MM.1S (cell line): Measurements from ENCODE around the gene BTBD1.
"Not testable (repeated sequence)": the region's sequence is repeated elsewhere in the genome, so short reads cannot be mapped to it uniquely, and the experiment has no call there.

Experiments
- DNase-seq: peaks from one replicate; pipeline ENCODE4 v3.0.0-alpha.2; 2015
- H2AFZ ChIP-seq: fragments of 300-600 bp; sonication (generic); 2 replicates; pipeline ENCODE4 v1.6.0; 2016; ENCODE audit warnings: antibody characterized with exemption, low read length
- H3F3A ChIP-seq: fragments of 300-600 bp; sonication (generic); 2 replicates; pipeline ENCODE4 v1.6.1; 2016; ENCODE audit warnings: mild to moderate bottlenecking, antibody characterized with exemption, low read length, moderate library complexity, mixed read lengths; ENCODE audit not compliant: insufficient read depth
- H3K27ac ChIP-seq: fragments of 300-600 bp; sonication (generic); 2 replicates; pipeline ENCODE4 v1.5.1; 2016; ENCODE audit warnings: mild to moderate bottlenecking, low read length
- H3K27me3 ChIP-seq: fragments of 300-600 bp; sonication (generic); replicated peaks from 2 replicates; pipeline ENCODE4 v1.6.0; 2016; ENCODE audit warnings: low read length; ENCODE audit not compliant: insufficient read depth
- H3K36me3 ChIP-seq: fragments of 300-600 bp; sonication (generic); replicated peaks from 2 replicates; pipeline ENCODE4 v1.6.1; 2016; ENCODE audit warnings: mild to moderate bottlenecking, low read length, mixed read lengths; ENCODE audit not compliant: insufficient read depth
- H3K4me1 ChIP-seq: fragments of 300-600 bp; sonication (generic); 2 replicates; pipeline ENCODE4 v1.6.1; 2016; ENCODE audit warnings: low read length, mixed read lengths
- H3K4me2 ChIP-seq: fragments of 300-600 bp; sonication (generic); 2 replicates; pipeline ENCODE4 v1.6.0; 2016; ENCODE audit warnings: low read depth, low read length
- H3K4me3 ChIP-seq: fragments of 300-600 bp; sonication (generic); 2 replicates; pipeline ENCODE4 v1.5.1; 2016; ENCODE audit warnings: low read length, mixed read lengths
- H3K79me2 ChIP-seq: fragments of 300-600 bp; sonication (generic); 2 replicates; pipeline ENCODE4 v1.6.1; 2016; ENCODE audit warnings: mixed run types, low read length, mixed read lengths
- H3K9ac ChIP-seq: fragments of 300-600 bp; sonication (generic); 2 replicates; pipeline ENCODE4 v1.6.1; 2016; ENCODE audit warnings: low read length, mixed read lengths
- H3K9me2 ChIP-seq: fragments of 300-600 bp; sonication (generic); replicated peaks from 2 replicates; pipeline ENCODE4 v1.6.1; 2016; ENCODE audit warnings: mild to moderate bottlenecking, low read length, mixed read lengths; ENCODE audit not compliant: insufficient read depth
- H3K9me3 ChIP-seq: fragments of 300-600 bp; sonication (generic); replicated peaks from 2 replicates; pipeline ENCODE4 v1.6.1; 2016; ENCODE audit warnings: mild to moderate bottlenecking, low read length, mixed read lengths; ENCODE audit not compliant: insufficient read depth
- H4K20me1 ChIP-seq: fragments of 300-600 bp; sonication (generic); 2 replicates; pipeline ENCODE4 v1.6.1; 2016; ENCODE audit warnings: mild to moderate bottlenecking, low read length, moderate library complexity, mixed read lengths; ENCODE audit not compliant: insufficient read depth
- EZH2 ChIP-seq: fragments of 300-600 bp; sonication (generic); optimal IDR thresholded peaks from 2 replicates; pipeline ENCODE3; 2017; ENCODE audit warnings: low read depth, mild to moderate bottlenecking, antibody characterized with exemption, low read length, mixed read lengths
- EZH2phosphoT487 ChIP-seq: fragments of 300-600 bp; sonication (generic); IDR thresholded peaks from 2 replicates; pipeline ENCODE4 v1.6.1; 2018; ENCODE audit warnings: antibody characterized with exemption, low read length
- TF ChIP-seq, protein P1 (sequence below): fragments of 300-600 bp; sonication (generic); IDR thresholded peaks from 2 replicates; pipeline ENCODE4 v1.5.1; 2016; ENCODE audit warnings: antibody characterized with exemption, low read length, mixed read lengths

The BTBD1 gene

DNA sequence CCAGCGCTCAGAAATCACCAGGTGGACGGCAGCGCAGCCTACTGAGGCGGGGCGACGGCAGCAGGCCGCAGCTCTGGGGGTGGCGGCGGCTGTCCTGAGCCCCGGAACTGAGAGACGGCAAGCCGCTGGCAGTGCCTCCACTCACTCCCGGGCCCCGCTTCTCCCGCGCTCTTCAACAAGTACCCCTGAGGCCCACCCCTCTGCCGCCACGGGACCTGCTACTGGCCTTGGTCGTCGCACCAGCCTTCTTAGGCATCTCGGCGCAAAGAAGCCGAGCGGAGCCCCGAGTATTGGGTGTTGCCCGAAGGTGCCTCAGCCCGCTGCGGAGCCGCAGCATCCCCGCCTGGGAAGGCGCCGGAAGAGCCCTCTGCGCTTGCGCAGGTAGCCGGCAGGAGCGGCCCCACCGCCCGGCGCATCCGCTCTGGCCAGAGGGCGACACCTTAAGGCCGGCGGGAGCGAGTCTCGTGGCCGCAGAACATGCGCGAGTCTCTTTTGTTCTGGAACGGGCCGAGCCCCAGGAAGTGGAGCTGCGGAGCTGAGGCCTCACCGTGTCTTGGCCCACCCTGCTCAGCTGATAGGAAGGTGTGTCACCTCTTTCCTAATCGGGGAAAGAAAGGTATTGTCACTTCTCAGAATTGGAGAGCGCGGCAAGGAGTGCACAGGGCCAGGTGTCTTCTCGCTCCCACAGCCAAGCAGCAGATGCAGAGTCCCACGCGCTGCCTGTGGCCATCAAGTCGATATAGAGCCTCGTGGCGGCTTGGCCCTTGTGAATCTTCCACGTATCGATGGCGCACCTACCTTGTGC is 55.6 kb downstream of the BTBD1 start, which contains the start of gene C15orf40:
Gene C15orf40, minus strand, starts transcription at position 369 of the 805 bp plus-strand sequence. Its CDS starts 32 bp downstream, at position 337.
- Histone ChIP-seq H3K4me2 (peak within 1 kb of the TSS; percentile 95), H4K20me1 (no peaks in the 10 kb centered on the region), H3K36me3 (0 out of 2 replicates have a peak, but pooled peaks cover 4% of the 10 kb centered on the region), H3K27ac (peak within 1 kb of the TSS; percentile 73), H3F3A (peaks cover 11% of the 10 kb centered on the region; the same call in 1 of the 2 replicates), H3K4me3 (peak within 1 kb of the TSS; percentile 93), H3K4me1 (peaks cover 14% of the 10 kb centered on the region; the same call in 1 of the 2 replicates), H3K27me3 (no peaks in the 10 kb centered on the region), H3K9me2 (no peaks in the 10 kb centered on the region), H3K79me2 (peaks cover 23% of the 10 kb centered on the region), H3K9ac (peak within 1 kb of the TSS; percentile 81), H3K9me3 (no peaks in the 10 kb centered on the region), H2AFZ (peak within 1 kb of the TSS; percentile 96)
- peak; percentile 96 for DNase-seq
- TF ChIP-seq, protein P1, sequence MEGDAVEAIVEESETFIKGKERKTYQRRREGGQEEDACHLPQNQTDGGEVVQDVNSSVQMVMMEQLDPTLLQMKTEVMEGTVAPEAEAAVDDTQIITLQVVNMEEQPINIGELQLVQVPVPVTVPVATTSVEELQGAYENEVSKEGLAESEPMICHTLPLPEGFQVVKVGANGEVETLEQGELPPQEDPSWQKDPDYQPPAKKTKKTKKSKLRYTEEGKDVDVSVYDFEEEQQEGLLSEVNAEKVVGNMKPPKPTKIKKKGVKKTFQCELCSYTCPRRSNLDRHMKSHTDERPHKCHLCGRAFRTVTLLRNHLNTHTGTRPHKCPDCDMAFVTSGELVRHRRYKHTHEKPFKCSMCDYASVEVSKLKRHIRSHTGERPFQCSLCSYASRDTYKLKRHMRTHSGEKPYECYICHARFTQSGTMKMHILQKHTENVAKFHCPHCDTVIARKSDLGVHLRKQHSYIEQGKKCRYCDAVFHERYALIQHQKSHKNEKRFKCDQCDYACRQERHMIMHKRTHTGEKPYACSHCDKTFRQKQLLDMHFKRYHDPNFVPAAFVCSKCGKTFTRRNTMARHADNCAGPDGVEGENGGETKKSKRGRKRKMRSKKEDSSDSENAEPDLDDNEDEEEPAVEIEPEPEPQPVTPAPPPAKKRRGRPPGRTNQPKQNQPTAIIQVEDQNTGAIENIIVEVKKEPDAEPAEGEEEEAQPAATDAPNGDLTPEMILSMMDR: peak; percentile 80
- no peak for TF ChIP-seq EZH2phosphoT487

DNA sequence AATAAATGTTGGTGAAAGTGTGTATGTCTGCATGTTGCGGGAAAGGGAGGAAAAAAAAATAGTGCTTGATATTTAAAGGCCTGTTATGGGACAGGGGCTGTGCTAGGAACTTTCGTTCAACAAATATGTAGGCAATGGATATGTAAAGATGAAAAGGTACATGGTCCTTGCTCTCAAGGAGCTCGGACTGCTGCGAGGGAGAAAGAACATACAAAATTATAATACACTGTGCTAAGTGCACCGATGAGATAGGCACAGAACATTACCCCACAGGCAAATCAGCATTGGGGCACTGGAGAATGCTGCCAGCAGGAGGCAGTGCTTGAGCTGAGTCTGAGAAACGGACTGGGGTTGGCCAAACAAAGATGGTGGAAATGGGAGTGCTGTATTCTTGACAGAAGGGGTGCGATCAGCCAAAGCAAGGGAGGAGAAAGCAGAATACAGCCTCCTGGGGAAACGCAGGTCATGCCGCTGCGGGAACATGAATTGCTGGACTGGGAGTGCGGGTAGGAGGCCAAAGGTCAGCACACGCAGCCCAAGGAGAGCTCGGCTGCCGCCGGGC is 56.3 kb downstream of the BTBD1 start:
- H3K9me3 ChIP-seq: no peaks in the 10 kb centered on the region
- peak; percentile 80 for DNase-seq
- TF ChIP-seq EZH2phosphoT487 (no peak), EZH2 (no peak)
- TF ChIP-seq, protein P1: peak; percentile 94

DNA sequence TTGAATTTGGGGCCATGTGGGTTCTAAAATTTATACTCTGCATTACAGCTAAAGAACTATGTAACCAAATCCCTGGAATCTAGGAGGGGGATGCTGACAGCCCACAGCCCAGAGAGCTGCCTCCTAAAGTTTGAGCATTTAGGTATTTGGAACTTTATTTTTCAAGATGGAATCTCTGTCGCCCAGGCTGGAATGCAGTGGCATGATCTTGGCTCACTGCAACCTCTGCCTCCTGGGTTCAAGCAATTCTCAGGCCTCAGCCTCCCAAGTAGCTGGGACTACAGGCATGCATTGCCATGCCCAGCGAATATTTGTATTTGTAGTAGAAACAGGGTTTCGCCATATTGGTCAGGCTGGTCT is 66.4 kb downstream of the BTBD1 start:
- not testable (repeated sequence) for H3K4me3 ChIP-seq, H3K9me2 ChIP-seq, H3F3A ChIP-seq, H3K36me3 ChIP-seq, DNase-seq, H2AFZ ChIP-seq, H4K20me1 ChIP-seq, H3K9me3 ChIP-seq, H3K27ac ChIP-seq, H3K9ac ChIP-seq, H3K79me2 ChIP-seq, H3K4me1 ChIP-seq, H3K27me3 ChIP-seq
- H3K4me2 ChIP-seq: peak overlapping the region; percentile 96; the same call in 1 of the 2 replicates

More for the DNA sequence above, 56.3 kb downstream of the BTBD1 start:
- peak overlapping the region; percentile 95 for H3K4me2 ChIP-seq
- H3K27ac ChIP-seq: peak overlapping the region; percentile 73
- no peaks in the 10 kb centered on the region for H3K9me2 ChIP-seq
- peak overlapping the region; percentile 88 for H2AFZ ChIP-seq
- peak overlapping the region; percentile 81 for H3K9ac ChIP-seq
- 0 out of 2 replicates have a peak, but pooled peaks cover 4% of the 10 kb centered on the region for H3K36me3 ChIP-seq
- H3K4me3 ChIP-seq: peak overlapping the region; percentile 93
- H3K27me3 ChIP-seq: no peaks in the 10 kb centered on the region
- no peaks in the 10 kb centered on the region for H4K20me1 ChIP-seq
- H3K79me2 ChIP-seq: peaks cover 23% of the 10 kb centered on the region
- H3K4me1 ChIP-seq: peaks cover 14% of the 10 kb centered on the region; the same call in 1 of the 2 replicates
- peaks cover 11% of the 10 kb centered on the region; the same call in 1 of the 2 replicates for H3F3A ChIP-seq
